Measurements from ENCODE around the gene CXorf51A. TPM values are rescaled to one million over a fixed set of nuclear protein-coding genes. Genes with fewer than 3 reads are reported as not detected.
"Not testable (repeated sequence)": the region's sequence is repeated elsewhere in the genome, so short reads cannot be mapped to it uniquely, and the experiment has no call there.

CXorf51A gene
- total RNA-seq (2021; ENCODE audit: unreplicated experiment) (not detected), Bru-seq, nascent RNA (not detected), BruChase-seq, experiment 1, labeled RNA remaining after a 2-hour chase (not detected), BruChase-seq, experiment 2, labeled RNA remaining after a 6-hour chase (not detected)
- not detected for polyA plus RNA-seq (2012; ENCODE audit: insufficient read length)
- long read RNA-seq: 0 reads

GRCh38 chrX:146814644-146815043 lies at the start of gene CXorf51A:
CXorf51A (minus strand) TSS chrX:146814744; CDS start chrX:146814723, 21 bp downstream.
- ATAC-seq; in situ Hi-C loops (cut with HindIII; ENCODE audit: low pct_unique_long_range_greater_than_20kb, low sequenced_read_pairs); POLR2A ChIA-PET; BruUV-seq (replicated peaks); CTCF ChIA-PET; H3K36me3 ChIP-seq (ENCODE audit: control insufficient read depth, insufficient read depth, low read length); DNase-seq (ENCODE audit: low read depth, low spot score); H3K4me1 ChIP-seq (ENCODE audit: control insufficient read depth, insufficient read depth, low read length); intact Hi-C loops (cut with micrococcal nuclease; ENCODE audit: unreplicated experiment); H3K27ac ChIP-seq (ENCODE audit: low read length); H3K4me3 ChIP-seq (ENCODE audit: low read depth in 2 of 2, low read length in 2 of 2); H3K9me3 ChIP-seq (ENCODE audit: control insufficient read depth, insufficient read depth, low read depth, low read length); H3K27me3 ChIP-seq (ENCODE audit: control insufficient read depth, insufficient read depth, low read length): not testable (repeated sequence)

GRCh38 chrX:146863566-146863965 lies 49.0 kb upstream of the CXorf51A start:
- intact Hi-C loops (cut with micrococcal nuclease; ENCODE audit: unreplicated experiment): no loop called here
- Histone ChIP-seq H3K36me3 (ENCODE audit: control insufficient read depth, insufficient read depth, low read length) (no peaks in the 10 kb centered on the region), H3K27me3 (ENCODE audit: control insufficient read depth, insufficient read depth, low read length) (no peaks in the 10 kb centered on the region), H3K4me3 (ENCODE audit: low read depth in 2 of 2, low read length in 2 of 2) (no peak overlapping the region), H3K27ac (ENCODE audit: low read length) (no peak overlapping the region), H3K9me3 (ENCODE audit: control insufficient read depth, insufficient read depth, low read depth, low read length) (0 out of 2 replicates have a peak, but pooled peaks cover 7% of the 10 kb centered on the region), H3K4me1 (ENCODE audit: control insufficient read depth, insufficient read depth, low read length) (no peaks in the 10 kb centered on the region)
- no TSS peak for BruUV-seq (replicated peaks)
- TF ChIP-seq POLR2AphosphoS5 (IDR thresholded peaks at IDR 0.05; ENCODE audit: low read depth, low read length) (no peak), TCF7L2 (IDR thresholded peaks at IDR 0.05; ENCODE audit: low read depth, low read length) (no peak), SIN3A (IDR thresholded peaks at IDR 0.05; ENCODE audit: borderline replicate concordance, insufficient read depth, low read depth, low read length) (no peak), CTCF (IDR thresholded peaks at IDR 0.05) (no peak)
- TF ChIP-seq, protein P1, sequence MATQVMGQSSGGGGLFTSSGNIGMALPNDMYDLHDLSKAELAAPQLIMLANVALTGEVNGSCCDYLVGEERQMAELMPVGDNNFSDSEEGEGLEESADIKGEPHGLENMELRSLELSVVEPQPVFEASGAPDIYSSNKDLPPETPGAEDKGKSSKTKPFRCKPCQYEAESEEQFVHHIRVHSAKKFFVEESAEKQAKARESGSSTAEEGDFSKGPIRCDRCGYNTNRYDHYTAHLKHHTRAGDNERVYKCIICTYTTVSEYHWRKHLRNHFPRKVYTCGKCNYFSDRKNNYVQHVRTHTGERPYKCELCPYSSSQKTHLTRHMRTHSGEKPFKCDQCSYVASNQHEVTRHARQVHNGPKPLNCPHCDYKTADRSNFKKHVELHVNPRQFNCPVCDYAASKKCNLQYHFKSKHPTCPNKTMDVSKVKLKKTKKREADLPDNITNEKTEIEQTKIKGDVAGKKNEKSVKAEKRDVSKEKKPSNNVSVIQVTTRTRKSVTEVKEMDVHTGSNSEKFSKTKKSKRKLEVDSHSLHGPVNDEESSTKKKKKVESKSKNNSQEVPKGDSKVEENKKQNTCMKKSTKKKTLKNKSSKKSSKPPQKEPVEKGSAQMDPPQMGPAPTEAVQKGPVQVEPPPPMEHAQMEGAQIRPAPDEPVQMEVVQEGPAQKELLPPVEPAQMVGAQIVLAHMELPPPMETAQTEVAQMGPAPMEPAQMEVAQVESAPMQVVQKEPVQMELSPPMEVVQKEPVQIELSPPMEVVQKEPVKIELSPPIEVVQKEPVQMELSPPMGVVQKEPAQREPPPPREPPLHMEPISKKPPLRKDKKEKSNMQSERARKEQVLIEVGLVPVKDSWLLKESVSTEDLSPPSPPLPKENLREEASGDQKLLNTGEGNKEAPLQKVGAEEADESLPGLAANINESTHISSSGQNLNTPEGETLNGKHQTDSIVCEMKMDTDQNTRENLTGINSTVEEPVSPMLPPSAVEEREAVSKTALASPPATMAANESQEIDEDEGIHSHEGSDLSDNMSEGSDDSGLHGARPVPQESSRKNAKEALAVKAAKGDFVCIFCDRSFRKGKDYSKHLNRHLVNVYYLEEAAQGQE (IDR thresholded peaks at IDR 0.05; ENCODE audit: insufficient read depth in 1 of 2, low read depth in 2 of 2, low read length in 1 of 2): no peak
- DNase-seq (ENCODE audit: low read depth, low spot score) (no peak), ATAC-seq (no peak)
- ChIA-PET POLR2A (no interaction called here), CTCF (interaction anchor here (0.6 kb wide), 1 partner anchor 119 kb away, joined by 6 read pairs; no protein-coding TSS in a partner anchor)
- in situ Hi-C loops (cut with HindIII; ENCODE audit: low pct_unique_long_range_greater_than_20kb, low sequenced_read_pairs): no loop called here

GRCh38 chrX:146854281-146854680 lies 39.7 kb upstream of the CXorf51A start:
- intact Hi-C loops (cut with micrococcal nuclease; ENCODE audit: unreplicated experiment): no loop called here

More at GRCh38 chrX:146854281-146854680, 39.7 kb upstream of the CXorf51A start:
- no peaks in the 10 kb centered on the region for H3K36me3 ChIP-seq (ENCODE audit: control insufficient read depth, insufficient read depth, low read length)
- no TSS peak for BruUV-seq (replicated peaks)
- H3K27me3 ChIP-seq (ENCODE audit: control insufficient read depth, insufficient read depth, low read length): no peaks in the 10 kb centered on the region
- TF ChIP-seq POLR2AphosphoS5 (IDR thresholded peaks at IDR 0.05; ENCODE audit: low read depth, low read length) (no peak), SIN3A (IDR thresholded peaks at IDR 0.05; ENCODE audit: borderline replicate concordance, insufficient read depth, low read depth, low read length) (no peak), CTCF (IDR thresholded peaks at IDR 0.05) (no peak), TCF7L2 (IDR thresholded peaks at IDR 0.05; ENCODE audit: low read depth, low read length) (no peak)
- TF ChIP-seq, protein P1 (IDR thresholded peaks at IDR 0.05; ENCODE audit: insufficient read depth in 1 of 2, low read depth in 2 of 2, low read length in 1 of 2): no peak
- no peak for DNase-seq (ENCODE audit: low read depth, low spot score)
- in situ Hi-C loops (cut with HindIII; ENCODE audit: low pct_unique_long_range_greater_than_20kb, low sequenced_read_pairs): no loop called here
- H3K4me1 ChIP-seq (ENCODE audit: control insufficient read depth, insufficient read depth, low read length): no peaks in the 10 kb centered on the region
- ChIA-PET POLR2A (no interaction called here), CTCF (no interaction called here)
- no peak overlapping the region for H3K4me3 ChIP-seq (ENCODE audit: low read depth in 2 of 2, low read length in 2 of 2)
- no peak for ATAC-seq
- no peak overlapping the region for H3K27ac ChIP-seq (ENCODE audit: low read length)
- H3K9me3 ChIP-seq (ENCODE audit: control insufficient read depth, insufficient read depth, low read depth, low read length): no peaks in the 10 kb centered on the region

Data from Panc1 (cell line).